HG03135 (cell line): ENCODE results near the gene NPC1L1.

Experiments used
- ATAC-seq: cut with Tn5 transposase; IDR thresholded peaks from one replicate; pipeline ENCODE4 v1.9.1; 2021; ENCODE audit warnings: mild to moderate bottlenecking, moderate library complexity; ENCODE audit not compliant: unreplicated experiment

Gene NPC1L1

DNA sequence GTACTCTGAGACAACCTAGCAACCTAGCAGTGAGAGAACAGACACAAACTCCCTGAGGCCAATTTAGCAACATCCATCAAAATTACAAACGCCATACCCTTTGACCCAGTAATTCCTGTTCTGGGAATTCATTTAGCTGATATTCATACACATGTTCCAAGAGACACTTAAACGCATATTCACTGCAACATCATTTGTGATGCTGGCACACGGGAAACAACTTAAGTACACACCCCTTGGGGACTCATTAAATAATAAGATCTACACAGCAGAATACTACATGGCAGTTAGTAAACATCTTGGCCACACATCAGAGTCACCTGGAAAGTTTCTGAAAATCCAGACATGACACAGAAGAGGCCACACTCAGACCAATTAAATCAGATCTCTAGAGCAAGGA, 68.3 kb downstream of the NPC1L1 start:
- no peak for ATAC-seq

DNA sequence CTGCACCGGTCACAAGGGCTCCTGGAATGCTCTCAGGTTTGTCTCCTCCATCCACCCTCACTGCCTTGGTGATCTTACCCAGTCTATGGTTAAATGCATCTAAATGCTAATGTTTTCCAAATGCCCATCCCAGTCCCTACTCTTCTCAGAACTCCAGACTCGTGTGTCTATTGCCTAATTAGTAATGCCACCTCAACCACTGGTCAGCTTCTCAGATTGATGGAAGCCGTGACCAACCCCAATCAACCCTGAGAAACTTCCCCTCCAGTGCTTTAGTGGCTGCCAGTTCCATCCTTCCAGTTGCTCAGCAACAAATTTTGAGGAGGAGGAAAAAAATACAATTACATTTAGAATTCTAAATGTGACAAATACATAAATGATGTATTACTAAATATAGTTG, 69.3 kb downstream of the NPC1L1 start:
- no peak for ATAC-seq

- no peak for ATAC-seq
These were observed 69.7 kb downstream of the NPC1L1 start for GRCh38 chr7:44471436-44471835.

DNA sequence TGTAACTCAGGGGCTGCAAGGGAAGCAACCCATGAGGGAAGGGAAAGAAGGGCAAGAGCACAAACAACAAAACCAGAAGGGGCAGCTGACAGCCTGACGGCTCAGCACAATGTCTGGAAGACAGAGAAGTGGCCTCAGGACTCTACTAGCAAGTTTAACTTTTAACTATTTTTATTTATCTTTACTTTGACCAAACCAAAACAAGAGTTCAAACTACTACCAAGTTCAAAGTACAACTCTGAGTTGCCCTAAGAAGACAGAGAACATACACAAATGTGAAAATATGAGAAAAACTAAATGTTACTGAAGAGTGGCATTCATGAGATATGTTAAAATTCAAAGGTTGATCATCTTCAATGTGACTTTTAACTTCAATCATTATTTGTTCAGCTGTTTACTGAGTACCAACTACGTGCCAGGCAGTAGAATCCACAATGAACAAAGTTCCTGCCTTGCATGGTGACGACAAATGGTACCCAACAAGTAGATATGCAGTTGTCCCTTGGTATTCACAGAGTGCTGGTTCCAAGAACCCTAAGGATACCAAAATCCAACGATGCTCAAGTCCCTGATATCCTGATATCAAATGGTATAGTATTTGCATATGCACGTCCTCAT, 70.4 kb downstream of the NPC1L1 start:
- no peak for ATAC-seq

GRCh38 chr7:44470135-44470479, 71.0 kb downstream of the NPC1L1 start:
- no peak for ATAC-seq

DNA sequence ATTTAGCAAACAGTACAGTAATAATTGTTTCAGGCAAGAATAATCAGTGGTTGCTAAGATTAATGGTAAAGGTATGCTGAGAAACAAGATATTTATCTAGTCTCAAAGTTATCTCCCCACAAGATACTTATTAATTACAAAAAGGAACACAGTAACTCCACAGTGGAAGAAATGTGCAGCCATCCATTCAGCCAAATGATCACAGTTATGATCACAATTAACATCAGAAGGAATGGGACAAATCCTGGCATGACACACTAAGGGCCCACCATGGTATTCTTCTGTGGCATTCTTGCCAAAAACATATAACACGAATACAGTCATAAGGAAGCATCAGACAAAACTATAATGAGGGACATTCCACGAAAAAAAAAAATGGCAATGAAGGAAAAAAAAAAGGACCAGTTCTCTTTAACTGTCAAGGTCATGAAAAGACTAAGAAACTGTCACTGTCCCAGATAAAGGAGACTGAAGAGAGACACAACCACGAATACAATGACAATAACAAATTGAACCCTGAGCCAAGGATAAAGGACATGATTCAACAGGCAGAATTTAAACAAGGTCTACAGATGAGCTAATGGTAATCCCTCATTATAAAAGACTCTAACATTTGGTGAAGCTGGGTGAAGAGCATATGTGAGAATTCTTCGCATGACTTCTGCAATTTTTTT, 71.5 kb downstream of the NPC1L1 start:
- no peak for ATAC-seq

DNA sequence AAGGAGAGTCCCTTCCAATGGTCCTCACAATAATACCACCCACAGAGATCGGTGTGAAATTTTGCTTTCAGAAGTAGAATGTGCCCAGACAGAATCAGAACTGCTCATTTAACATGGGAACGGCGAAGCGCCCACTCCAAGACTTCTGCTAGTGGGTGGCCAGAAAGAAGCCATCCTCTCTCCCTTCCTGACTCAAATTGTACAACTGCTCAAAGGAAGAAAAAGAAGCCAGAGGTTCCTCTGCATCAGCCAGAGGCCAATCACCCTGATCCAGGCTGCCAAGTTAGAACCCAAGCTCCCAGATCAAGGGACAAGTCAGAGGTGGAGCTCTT, 73.9 kb downstream of the NPC1L1 start:
- no peak for ATAC-seq

DNA sequence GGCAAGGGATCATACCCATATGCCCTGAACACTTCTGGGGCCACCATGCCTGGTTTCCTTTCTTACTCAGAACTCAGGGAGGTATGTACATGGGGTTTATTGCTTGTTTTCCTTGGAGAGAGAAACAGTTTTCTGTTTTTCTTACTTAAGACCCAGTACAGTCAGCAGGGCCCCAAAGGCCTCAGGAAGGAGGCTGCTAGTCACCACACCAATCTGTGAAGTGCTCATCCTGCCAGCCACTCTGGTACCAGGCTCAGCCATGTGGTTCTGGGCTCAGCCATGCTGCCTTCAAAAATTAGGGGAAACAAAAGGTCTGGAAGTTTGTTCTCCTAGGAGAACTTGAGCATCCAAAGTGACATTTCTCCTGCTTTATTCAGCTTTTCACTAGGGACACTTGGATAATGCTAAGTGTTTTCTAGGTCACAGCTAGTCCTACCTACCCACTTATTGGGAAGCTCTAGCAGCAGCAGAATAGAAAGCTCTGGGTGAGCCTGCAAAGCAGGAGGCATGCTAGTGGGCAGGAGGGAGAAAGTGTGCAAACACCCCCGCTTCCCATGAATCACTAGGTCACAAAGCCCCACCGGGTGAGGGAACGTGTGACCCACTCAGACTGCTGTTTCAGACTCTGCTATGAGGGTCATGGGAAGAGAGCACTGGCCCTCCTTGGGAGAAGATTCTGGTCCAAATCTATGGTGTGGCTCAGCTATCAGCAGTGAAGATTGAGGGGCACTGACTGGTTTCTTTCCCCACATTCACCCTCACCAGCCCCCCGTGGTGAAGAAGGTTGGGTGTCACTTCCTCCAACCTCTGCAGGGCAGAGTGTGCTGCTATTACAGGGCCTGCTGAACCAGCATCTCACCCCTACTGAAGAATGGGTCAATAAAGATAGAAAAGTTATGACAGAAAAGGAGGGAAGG, 74.6 kb downstream of the NPC1L1 start:
- no peak for ATAC-seq

DNA sequence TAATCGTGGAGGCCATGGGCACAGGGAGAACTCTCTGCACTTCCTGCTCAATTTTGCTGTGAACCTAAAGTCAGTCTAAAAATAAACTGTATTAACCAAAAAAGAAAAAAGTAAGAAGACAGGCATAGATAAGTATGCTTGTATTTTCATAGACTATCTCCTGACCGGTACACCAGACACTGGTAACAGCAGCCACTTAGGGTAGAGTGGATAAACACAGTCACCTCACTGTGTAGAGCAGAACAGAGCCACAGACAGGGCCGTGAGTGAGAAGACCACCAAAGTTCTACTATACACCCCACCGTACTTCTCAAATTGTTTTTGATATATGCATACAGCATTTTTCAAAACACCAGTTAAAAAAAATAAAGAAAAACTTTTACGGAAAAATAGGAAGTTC, 75.6 kb downstream of the NPC1L1 start:
- ATAC-seq, result no peak

GRCh38 chr7:44463169-44463808, 77.8 kb downstream of the NPC1L1 start:
- ATAC-seq, result no peak
